NCI-H82 treated with DMSO at 0.1 percent for 48 hours (cell line): ENCODE data around the gene FER.

Experiments
- DNase-seq: peaks from one replicate; lab custom pipeline; 2025; ENCODE audit not compliant: unreplicated experiment; lab: John Stamatoyannopoulos, UW

Gene FER

DNA sequence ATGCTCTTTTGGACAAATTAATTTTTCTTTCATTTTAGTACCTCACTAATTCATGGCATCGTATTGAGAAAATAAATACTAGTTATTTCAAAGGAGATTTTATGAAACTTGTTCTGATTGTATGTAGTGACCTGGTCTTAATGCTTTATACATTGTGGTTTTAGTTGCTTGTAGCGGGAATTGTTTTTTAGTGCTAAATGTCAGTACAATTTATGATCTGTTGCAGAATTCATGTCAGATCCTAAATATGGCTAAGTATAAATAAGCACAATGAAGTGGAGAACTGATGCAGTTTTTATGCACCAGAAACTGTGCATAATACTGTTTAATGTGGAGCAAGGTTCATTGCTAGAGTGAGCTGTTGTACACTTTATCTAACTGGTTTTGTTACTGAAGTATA lies 353.3 kb downstream of the FER start:
- no peak for DNase-seq

DNA sequence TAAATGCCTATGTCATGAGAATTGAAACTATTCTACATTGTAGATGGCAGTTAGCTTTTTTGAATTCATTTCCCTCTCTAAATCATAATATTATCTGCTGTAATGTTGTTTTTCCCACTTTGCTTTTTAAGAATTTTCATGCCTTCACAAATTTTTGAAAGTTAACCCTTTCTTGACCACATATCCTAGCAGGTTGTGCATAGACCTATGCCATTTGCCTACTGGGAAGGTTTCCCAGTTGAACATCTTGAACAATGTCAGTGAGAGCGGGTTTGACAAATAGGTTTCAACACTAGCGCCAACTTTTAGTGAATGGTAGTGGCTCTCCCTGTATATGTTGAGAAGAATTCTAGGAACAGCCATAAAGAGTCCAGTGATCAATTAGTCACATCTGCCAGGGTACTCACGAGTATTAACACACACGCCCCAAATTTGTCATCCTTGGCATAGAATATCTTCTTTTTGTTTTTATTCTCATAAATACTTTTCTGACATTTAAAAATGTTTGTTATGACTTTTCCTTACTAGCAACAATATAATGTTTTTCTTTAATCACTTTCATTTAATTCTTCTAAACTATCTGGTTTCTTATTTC lies 354.5 kb downstream of the FER start:
- no peak for DNase-seq

DNA sequence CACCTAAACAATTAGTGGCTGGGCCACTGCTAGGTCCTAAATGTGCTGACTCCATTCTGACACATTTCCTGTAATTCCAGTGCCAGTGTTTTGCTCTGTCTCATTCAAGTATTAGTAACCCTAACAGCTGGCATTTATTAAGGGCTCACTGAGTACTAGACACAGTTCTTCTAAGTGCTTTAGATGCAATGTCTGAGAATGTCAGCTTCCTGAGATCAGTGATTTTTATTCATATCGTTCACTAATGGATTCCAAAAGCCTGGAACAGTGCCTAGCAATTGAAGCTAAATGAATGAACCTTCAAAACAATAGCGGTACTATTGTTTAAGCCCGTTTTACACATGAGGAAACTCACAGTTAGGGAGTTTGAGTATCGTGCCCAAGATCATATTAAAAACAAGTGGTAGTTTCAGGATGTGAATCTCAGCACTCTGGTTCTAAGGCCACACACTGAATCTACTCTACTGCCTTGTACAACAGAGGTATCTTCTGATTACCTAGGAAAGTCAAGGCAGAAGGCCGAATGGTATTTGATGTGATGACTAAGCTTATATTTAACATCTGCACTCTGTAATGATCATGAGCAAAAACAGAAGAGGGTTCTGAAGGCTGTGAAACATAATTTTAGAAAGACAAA lies 358.1 kb downstream of the FER start:
- no peak for DNase-seq

DNA sequence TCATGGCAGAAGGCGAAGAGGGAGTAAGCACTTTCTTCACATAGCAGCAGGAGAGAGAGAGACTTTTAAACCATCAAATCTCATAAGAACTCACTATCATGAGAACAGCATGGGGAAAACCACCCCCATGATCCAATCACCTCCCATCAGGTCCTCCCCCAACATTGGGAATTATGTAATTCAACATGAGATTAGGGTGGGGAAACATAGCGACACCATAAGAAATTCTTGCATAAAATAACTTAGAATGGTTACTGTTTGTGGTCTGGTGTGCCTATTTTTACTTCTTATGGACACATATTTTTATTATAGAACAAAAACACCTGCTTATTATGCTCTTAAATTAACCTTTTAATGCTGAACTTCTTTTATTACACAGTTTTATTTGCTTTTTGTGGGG lies 364.0 kb downstream of the FER start:
- DNase-seq, result no peak

DNA sequence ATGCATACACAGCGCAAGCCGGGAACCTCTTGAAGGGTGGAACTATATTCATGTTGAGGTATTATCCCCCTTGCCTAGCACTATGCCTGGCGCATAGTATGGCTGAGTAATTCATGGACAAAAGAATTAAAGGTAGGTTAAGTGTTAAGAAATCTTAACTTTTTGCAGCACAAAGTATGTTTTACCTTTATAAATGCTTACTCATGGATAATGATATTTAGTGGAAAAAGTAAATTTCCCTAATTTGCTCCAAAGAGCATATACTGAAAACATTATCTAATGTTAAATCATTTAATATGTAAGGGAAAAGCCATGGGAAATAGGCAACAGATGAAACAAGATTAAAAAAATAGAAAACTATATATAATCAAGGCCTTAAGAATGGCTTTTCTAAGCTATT lies 365.9 kb downstream of the FER start:
- no peak for DNase-seq

DNA sequence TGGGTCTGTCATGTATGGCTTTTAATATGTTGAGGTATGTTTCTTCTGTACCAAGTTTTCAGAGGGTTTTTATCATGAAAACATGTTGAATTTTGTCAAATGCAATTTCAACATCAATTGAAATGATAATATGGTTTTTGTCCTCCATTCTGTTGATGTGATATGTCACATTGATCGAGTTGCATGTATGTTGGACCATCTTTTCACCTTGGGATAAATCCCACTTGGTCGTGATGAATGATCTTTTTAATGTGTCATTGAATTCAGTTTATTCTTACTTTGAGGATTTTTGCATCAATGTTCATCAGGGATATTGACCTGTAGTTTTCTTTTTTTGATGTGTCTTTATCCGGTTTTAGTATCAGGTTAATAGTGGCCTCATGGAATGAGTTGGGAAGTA lies 373.5 kb downstream of the FER start:
- no peak for DNase-seq

DNA sequence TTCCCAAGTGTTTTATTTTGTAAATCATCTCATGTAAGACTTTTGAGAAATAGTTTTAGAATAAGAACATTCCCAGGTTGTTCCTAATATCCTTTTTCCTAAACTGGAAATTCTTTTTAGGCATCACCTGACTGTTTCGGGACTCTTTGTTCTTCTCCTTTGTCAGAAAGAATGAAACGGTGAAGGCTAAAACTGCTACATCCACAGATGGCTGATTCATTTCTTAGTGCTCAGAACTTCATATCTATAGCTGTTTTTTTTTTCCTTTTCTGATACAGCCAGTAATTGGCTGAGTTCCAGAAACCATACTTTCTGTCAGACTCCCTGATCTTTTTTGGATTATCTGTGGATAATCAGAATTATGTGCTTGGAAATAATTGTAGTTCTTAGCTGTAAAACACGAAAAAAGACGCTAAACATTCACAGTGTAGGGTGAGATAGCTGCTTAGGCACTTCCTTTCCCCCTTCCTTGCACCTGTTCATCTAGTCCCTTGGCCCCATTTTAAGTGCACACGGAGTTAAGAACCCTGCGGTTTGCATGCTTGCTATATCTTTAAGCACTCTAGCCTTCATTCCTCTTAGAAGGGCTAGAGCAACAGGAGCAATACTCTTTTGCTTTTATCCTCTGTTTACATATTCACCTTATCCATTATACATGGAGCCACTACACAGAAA lies 378.2 kb downstream of the FER start:
- no peak for DNase-seq

DNA sequence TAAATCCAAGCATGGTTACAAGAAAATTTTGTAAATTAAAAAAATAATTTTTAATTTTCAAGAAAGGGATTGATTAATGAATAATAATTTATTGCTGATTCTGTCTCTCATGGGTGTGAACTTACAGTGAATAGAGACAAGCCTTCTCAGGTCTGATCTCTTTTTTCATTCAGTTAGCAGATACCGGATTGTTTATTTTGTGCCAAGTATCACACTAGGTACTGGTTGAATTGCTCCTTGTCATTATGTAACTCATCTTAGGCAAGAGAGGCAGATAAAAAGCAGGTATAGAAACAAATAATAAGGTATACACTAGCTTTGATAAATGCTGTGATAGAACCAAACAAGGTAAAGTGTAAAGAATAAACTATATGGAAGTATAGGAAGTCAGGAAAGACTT lies 378.8 kb downstream of the FER start:
- no peak for DNase-seq

DNA sequence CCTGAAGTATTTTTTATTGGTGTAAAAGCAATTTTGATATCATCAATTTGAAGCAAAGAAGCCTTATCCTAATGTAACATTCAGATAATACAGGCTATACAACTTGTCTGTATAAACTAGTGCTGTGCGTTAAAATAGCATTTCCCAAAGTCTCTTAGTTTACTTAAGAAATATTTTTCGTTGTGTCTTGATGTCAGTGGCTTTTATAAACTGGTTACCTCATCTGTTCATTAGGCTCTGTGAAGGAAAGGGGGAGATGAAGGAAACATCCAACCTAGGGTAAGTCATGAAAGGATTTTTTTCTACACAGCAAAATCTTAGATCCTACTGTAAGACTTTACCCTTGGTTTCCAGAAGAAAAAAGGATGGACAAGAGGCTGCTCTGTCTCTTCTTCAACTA lies 389.2 kb downstream of the FER start:
- no peak for DNase-seq

DNA sequence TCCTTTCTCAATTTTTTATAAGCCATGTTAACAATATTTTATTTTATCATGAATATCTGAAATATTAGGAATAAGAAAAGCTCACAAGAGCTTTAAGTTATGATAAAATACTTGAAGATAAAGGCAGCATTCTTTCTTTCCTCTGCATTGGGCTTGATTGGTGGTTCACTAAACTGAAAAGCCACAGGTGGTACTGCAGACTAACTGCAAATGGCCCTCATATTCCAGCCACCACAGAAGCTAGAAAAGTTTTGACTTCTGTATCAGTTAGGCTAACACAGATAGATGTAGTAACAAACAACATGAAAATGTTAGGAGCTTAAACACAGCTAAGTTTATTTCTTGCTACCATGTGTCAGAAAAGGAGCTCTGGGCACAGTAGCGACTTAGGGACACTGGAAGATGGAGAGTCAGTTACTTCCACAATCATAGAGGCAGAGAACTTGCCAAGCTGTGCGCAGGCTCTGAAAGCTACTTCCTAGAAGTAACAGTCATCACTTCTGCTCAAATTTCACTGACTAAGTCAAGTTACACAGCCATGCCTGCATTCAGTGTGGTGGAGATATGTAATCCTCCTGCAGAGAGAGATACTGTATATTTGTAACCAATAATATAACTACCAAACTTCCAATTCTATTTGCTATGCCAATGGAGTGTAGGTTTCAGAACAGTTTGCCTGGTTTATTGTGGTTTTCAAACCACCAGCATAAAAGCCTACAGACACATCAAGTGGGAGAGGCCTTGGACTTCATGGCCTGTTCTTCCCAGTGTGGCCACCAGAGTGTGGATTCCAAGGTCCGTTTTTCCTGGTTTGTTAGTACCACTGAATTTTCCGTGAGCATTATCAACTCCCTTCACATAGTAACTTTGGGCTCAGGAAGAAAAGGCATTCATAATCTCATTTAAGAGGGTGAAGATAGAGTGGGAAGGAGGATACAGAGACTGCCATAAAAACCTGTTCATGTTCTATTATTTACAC lies 393.8 kb downstream of the FER start:
- no peak for DNase-seq

DNA sequence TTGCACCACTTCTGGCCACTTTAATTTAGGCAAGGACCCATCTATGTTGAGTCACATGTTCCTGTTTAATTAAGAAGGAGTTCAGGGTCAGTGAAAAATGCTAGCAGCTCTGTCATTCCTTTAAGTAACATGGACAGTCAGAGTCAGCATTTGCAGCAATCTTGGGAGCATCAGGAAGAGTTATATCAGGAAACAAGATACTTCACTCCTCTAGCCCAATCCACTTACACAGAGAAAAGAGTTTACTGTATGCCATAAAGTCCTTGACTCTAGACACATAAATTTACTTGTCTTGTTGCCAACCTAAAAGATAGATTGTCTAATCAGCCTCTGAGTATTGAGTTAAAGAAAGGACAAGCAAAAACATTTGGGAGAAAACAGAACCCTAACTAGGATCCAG lies 395.3 kb downstream of the FER start:
- no peak for DNase-seq

DNA sequence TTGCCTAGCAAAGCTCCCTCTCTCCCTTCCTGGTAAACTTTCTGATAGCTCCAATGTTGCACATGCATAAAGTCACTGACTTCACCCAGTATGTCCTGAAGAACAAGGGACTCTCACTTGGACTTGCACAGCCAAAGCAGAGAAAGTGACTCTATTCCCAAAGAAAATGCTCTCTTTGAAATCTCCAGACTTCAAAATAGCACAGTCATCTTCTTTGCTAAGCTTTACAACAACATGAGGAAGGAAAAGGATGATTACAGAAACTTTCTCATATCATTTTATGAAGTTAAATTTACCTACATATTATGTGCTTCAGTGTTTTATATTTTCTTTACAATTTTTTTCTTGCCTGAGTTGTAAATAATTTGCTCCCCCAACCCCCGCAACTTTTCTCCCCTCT lies 397.4 kb downstream of the FER start:
- no peak for DNase-seq

DNA sequence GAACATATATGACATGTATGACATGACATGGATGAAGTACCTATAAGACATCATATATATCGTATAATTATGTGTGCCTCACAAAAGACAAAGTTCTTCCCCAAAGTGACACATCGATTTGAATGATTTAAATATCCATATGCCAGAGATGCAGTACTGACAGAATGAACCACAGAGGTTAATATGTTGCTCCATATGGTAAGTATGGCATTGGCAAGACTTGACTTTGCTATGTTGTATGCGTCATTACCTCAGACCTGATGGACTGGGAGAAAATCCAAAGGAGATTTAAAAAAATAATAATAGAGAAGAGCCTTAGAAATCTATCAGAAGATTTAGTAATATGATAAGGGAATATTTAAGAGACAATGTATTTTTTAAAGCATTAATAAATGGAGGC lies 398.9 kb downstream of the FER start:
- no peak for DNase-seq

DNA sequence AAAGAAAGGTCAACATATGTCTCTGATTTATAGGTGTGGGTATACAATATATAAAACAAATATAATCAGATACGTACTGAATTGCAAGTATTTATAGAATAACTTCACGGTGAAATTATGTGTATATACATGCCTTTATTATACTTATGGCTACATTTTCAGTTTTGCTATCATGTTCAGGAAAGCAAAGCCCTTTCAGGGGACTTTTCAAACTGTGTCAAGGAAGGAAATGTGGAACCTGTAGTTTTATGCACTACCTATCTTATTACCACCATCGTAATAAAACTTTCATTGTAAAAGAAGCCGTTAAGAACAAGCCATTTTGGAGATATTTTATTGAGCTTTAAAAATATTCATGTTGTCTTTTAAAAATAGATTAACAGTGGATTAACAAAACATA lies 404.9 kb downstream of the FER start:
- DNase-seq, result no peak

DNA sequence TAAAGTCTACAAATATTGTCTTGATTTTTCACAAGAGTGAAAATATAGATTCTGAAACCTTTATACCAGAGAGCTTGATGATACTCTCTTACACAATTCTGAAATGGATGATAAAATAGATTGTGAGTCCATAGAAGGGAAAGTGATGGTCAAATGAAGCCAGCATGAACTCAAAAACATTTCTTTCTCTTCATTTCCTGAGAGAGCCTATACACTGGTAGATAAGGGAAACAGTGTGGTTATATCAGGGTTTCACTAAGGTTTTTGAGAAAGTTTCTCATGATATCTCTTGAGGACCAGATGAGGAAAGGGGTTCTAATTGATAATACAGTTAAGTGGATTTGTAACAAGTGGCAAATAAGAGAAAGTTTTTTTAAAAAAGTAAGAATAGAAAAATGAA lies 407.9 kb downstream of the FER start:
- DNase-seq, result no peak

DNA sequence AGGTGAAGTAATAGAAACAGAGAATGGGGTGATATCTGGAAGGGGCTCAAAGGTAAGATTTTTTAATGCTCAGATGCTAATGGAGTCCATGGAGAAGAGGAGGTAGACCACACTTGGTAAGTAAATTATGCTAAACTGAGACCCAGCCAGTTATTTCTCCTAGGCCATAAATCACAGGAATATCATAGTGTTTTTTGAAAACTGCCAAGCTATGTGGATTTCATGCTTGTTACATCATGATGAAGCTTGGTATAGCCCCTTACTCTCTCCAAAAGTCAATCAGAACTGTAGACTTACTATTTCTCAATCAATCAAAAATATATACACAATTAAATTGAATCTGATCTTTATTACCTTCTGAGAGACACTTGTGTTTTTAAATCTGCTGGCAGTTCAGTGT lies 409.2 kb downstream of the FER start:
- DNase-seq, result no peak

DNA sequence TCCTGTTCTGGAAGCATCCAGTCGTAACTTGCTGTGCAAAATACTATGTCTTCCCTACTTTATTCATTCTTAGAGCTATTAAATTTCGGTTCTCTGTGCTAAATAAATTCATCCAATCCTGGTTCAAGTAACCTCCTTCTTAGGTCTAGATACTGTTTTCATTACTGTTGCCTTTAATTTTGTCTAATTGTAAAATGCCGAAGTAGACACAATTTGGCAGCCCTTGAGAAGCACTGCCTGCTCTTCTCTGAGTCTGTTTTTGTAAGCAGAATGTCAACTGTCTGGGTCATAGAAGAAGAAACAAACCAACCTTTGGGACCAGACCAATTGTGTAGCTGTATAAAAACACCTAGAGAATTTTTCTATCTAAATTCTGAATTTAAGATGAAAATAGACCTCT lies 412.8 kb downstream of the FER start:
- no peak for DNase-seq

DNA sequence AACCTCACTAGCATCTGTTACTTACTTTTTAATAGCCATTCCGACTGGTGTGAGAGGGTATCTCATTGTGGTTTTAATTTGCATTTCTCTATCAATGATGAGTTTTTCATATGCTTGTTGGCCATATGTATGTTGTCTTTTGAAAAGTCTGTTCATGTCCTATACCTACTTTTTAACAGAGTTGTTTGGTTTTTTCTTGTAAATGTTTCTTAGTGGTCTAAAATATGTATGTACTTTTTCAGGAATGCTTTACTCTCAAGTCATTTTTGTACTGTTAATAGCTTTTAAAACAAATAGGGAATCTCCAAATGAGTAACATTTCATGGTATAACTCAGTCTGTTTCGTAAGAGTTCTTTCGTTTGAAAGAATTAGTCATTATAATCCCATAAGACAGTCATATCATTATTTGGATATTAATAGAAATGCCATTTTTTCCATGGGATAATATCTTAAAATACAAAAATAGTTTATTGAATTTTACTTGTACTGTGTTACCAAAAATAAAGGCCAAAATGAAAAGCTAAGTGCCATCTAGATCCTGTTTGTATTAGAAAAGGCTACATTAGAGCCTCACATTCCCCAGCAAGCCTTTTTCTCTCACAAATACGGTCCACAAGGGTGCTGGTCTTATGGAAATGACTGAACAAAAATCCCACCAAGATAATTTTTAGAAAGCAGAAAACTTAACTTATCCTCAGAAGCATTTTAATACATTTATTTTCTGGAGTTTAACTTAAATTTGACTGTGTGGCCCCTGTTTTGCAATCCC lies 414.4 kb downstream of the FER start:
- no peak for DNase-seq

DNA sequence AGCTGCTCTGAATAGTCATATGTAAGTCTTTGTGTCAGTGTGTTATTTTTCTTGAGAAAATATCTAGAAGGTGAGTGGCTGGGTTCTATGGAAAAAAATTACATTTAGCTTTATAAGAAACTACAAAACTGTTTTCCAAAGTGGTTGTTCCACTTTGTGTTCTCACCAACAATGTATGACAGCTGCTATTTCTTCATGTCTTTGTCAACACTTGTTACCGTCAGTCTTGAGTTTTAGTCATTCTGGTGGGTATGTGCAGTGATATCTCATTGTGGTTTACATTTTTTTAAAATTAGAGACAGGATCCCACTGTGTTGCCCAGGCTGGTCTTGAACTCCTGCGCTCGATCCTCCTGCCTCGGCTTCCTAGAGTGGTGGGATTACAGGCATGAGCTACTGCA lies 415.6 kb downstream of the FER start:
- DNase-seq, result no peak

DNA sequence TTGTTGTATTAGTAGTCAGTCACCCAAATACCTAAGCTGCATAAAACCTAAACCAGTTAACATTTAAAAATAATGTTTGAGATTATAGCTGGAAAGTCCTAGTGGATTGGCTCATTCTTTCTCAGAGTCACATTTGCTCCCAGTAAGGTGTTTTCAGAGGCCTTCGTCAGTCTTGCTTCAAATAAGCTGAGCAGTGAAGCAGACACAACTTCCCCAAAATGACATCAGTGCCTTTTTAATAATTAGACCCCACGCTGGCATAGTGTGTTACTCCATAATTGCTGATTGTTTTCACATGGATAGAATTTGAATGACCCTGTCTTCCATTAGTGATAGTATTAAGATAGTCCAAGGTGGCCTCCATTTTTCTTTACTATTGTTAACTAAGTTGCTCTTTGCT lies 416.3 kb downstream of the FER start:
- DNase-seq, result no peak

DNA sequence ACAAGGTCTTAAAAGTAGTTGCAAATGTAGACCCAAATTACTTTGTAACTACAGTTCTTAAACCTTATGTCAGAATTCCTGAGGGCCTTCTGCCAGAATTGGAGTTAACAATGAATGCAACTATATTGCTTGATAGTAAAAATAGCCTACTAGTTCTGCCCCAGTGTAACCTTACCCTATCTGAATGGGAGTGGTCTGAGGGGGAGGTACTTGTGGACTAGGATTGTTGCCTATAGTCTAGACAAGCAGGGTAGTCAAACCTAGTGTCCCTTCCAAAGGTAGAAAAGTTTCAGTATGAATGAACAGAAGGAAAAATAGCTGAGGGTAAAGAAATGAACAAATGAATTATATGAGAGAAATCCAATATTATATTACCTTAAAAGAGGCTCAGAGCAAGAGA lies 419.9 kb downstream of the FER start:
- DNase-seq, result no peak
